Gastrocnemius medialis (tissue), 4 donors: ENCODE data around the gene SLC13A5. TPM values are rescaled to one million over a fixed set of nuclear protein-coding genes. Genes with fewer than 3 reads are reported as not detected.
A peak's percentile ranks its signal among the peaks of the same experiment; 100 is the strongest.
"Not testable (repeated sequence)": the region's sequence is repeated elsewhere in the genome, so short reads cannot be mapped to it uniquely, and the experiment has no call there.

Source experiments
- ATAC-seq, 2 donors: fragments of 150-250 bp; one replicate each; pipeline ENCODE4 v1.9.1; 2016
- DNase-seq, 2 donors: peaks; one replicate each; pipeline ENCODE4 v3.0.0-alpha.2; 2019
- H3K27ac ChIP-seq, 4 donors: fragments of 200-600 bp; sonication (generic); 1 replicate in 1 of 4; 2 replicates in 3 of 4; pipeline ENCODE4 v1.5.1; 2016 to 2018; ENCODE audit warnings: mild to moderate bottlenecking in 2 of 4, moderate library complexity in 1 of 4
- H3K27me3 ChIP-seq, 3 donors: fragments of 200-600 bp; sonication (generic) in 2 of 3; 1 replicate in 1 of 3; 2 replicates in 2 of 3; pipeline versions ENCODE4 v1.5.1 to v1.6.0; 2016 to 2019; ENCODE audit warnings: mild to moderate bottlenecking in 1 of 3, moderate library complexity in 1 of 3
- H3K36me3 ChIP-seq, 2 donors: fragments of 200-600 bp; sonication (generic) in 1 of 2; one replicate each; pipeline ENCODE4 v1.5.1; 2017 to 2018
- H3K4me1 ChIP-seq, 2 donors: fragments of 200-600 bp; sonication (generic) in 1 of 2; one replicate each; pipeline ENCODE4 v1.5.1; 2016 to 2017; ENCODE audit warnings: mild to moderate bottlenecking in 2 of 2
- H3K4me3 ChIP-seq, 4 donors: fragments of 200-600 bp; sonication (generic) in 3 of 4; 1 replicate in 1 of 4; 2 replicates in 3 of 4; pipeline ENCODE4 v1.5.1; 2016 to 2019; ENCODE audit warnings: mild to moderate bottlenecking in 2 of 4
- H3K9me3 ChIP-seq, 3 donors: fragments of 200-600 bp; sonication (generic) in 2 of 3; 1 replicate in 1 of 3; 2 replicates in 2 of 3; pipeline ENCODE4 v1.5.1; 2016 to 2019
- POLR2A ChIP-seq, 2 donors: fragments of 450-650 bp; IDR thresholded peaks; one replicate each; pipeline ENCODE4 v1.6.1; 2017; ENCODE audit warnings: antibody characterized with exemption in 2 of 2, mild to moderate bottlenecking in 2 of 2, moderate library complexity in 2 of 2
- in situ Hi-C, 4 donors: fragments of 200-750 bp; cut with MboI; loops; one replicate each; pipeline versions ENCODE4 v1.15.0 to v1.8.0; 2017; ENCODE audit warnings: low sequenced_read_pairs in 4 of 4
- intact Hi-C: fragments of 100-400 bp; cut with DNase I; formaldehyde crosslinking; loops from one replicate; pipeline ENCODE4 v1.15.1; 2023; ENCODE audit warnings: low total_unique reads
- total RNA-seq, 4 donors: library from RNA; depleted of rRNA; stranded (reverse); fragments of >200 nt; gene quantifications; one replicate each; pipeline versions ENCODE4 v1.1.0 to v1.2.3, GENCODE V29; 2016
- TF ChIP-seq, protein P1 (sequence below), 5 experiments: fragments of 450-650 bp in 3 of 5; fragments of 200-600 bp in 2 of 5; sonication (generic) in 2 of 5; IDR thresholded peaks in 4 of 5; conservative IDR thresholded peaks in 1 of 5; 1 replicate in 4 of 5; 2 replicates in 1 of 5; pipeline ENCODE4 v1.5.1; 2016 to 2019; ENCODE audit warnings: antibody characterized with exemption in 5 of 5, mild to moderate bottlenecking in 3 of 5, moderate library complexity in 3 of 5

Gene SLC13A5
- total RNA-seq, 4 donors from 2014 or later, result 0.10 to 0.64 (median 0.39) TPM; not detected in 1

DNA sequence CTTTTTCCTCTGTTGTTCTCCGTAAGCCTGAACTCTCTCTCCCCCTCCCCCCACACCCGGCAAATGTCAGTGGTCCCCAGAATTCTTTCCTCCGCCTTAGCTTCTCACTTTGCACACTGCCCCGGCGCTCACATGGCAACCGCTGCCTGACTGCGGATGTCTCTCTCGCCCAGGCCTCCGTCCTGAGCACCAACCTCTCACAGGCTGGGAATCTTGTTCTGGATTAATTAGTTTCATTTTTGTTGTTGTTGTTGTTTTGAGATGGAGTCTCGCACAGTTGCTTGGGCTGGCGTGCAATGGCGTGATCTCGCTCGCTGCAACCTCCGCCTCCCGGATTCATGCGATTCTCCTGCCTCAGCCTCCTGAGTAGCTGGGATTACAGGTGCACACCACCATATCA lies 45.0 kb downstream of the SLC13A5 start:
- intact Hi-C loops, result loop anchor here (5.0 kb wide), 1 partner anchor 339 kb away; no protein-coding TSS in a partner anchor
- Histone ChIP-seq H3K4me3 (no peak overlapping the region), H3K36me3 (no peaks in the 10 kb centered on the region), H3K4me1 (no peaks in the 10 kb centered on the region), H3K9me3 (no peaks in the 10 kb centered on the region), H3K27me3 (peaks cover 0 to 6% (median 5%) of the 10 kb centered on the region in 3 donors), H3K27ac (no peak overlapping the region)
- ATAC-seq (no peak), DNase-seq (no peak)
- TF ChIP-seq POLR2A (IDR thresholded peaks at IDR 0.05), result no peak
- TF ChIP-seq, protein P1, sequence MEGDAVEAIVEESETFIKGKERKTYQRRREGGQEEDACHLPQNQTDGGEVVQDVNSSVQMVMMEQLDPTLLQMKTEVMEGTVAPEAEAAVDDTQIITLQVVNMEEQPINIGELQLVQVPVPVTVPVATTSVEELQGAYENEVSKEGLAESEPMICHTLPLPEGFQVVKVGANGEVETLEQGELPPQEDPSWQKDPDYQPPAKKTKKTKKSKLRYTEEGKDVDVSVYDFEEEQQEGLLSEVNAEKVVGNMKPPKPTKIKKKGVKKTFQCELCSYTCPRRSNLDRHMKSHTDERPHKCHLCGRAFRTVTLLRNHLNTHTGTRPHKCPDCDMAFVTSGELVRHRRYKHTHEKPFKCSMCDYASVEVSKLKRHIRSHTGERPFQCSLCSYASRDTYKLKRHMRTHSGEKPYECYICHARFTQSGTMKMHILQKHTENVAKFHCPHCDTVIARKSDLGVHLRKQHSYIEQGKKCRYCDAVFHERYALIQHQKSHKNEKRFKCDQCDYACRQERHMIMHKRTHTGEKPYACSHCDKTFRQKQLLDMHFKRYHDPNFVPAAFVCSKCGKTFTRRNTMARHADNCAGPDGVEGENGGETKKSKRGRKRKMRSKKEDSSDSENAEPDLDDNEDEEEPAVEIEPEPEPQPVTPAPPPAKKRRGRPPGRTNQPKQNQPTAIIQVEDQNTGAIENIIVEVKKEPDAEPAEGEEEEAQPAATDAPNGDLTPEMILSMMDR (IDR thresholded peaks at IDR 0.05 in 4 of 5, conservative IDR thresholded peaks at IDR 0.05 in 1 of 5), result no peak
- in situ Hi-C loops, result loop anchor here in 3 of 4 donors (5.0 to 25.0 kb wide), 4 partner anchors 169 to 344 kb away; partner anchors contain the start of genes BCL6B (in 3 of the 3), RNASEK (in 3 of the 3) and TEKT1 (in 1 of the 3)

DNA sequence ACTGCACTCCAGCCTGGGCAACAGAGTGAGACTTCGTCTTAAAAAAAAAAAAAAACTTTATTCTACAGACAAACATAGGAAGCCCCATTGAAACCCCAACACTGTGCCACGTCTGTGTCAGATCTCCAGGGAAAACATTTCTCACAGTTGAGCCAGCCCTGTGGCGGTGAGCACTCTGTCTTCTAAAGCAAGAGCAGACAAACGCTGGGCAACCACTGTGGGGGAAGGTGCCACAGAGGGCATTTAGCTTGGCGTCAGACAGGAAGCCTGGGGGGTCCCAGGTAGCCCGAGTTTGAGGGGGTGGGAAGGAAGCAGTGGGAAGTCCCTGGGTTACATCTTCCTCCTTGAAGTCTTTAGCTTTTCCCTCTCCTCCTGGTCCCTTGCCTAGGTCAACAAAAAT lies 45.7 kb downstream of the SLC13A5 start:
- intact Hi-C loops (loop anchor here (5.0 kb wide), 1 partner anchor 340 kb away; no protein-coding TSS in a partner anchor), in situ Hi-C loops (loop anchor here in 3 of 4 donors (5.0 to 25.0 kb wide), 4 partner anchors 170 to 345 kb away; partner anchors contain the start of genes BCL6B (in 3 of the 3), RNASEK (in 3 of the 3) and TEKT1 (in 1 of the 3))
- DNase-seq (no peak), ATAC-seq (no peak)
- no peak for TF ChIP-seq POLR2A (IDR thresholded peaks at IDR 0.05)
- TF ChIP-seq, protein P1 (IDR thresholded peaks at IDR 0.05 in 4 of 5, conservative IDR thresholded peaks at IDR 0.05 in 1 of 5), result no peak
- H3K27me3 ChIP-seq, result peaks cover 0 to 8% (median 5%) of the 10 kb centered on the region in 3 donors
- H3K36me3 ChIP-seq, result no peaks in the 10 kb centered on the region
- H3K4me3 ChIP-seq, result no peak overlapping the region
- H3K27ac ChIP-seq, result no peak overlapping the region
- H3K4me1 ChIP-seq, result no peaks in the 10 kb centered on the region
- H3K9me3 ChIP-seq, result no peaks in the 10 kb centered on the region

DNA sequence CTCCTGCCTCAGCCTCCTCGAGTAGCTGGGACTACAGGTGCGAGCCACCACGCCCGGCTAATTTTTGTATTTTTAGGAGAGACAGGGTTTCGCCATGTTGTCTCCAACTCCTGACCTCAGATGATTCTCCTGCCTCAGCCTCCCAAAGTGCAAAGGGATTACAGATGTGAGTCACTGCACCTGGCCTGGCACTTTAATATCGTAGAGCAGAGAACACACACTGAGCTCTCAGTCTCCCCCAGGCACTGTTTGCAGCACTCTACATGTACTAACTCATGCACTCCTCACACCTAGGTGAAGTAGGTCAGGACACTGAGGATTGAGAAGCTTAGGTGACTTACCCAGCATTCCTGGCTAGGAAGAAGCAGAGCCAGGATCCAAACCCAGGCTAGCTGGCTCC lies 46.6 kb downstream of the SLC13A5 start:
- Histone ChIP-seq H3K27me3 (peaks cover 0 to 10% (median 3%) of the 10 kb centered on the region in 3 donors), H3K36me3 (no peaks in the 10 kb centered on the region), H3K27ac (no peak overlapping the region), H3K9me3 (no peaks in the 10 kb centered on the region), H3K4me1 (no peaks in the 10 kb centered on the region), H3K4me3 (no peak overlapping the region)
- no peak for DNase-seq
- in situ Hi-C loops (loop anchor here in 3 of 4 donors (5.0 to 25.0 kb wide), 4 partner anchors 171 to 346 kb away; partner anchors contain the start of genes BCL6B (in 3 of the 3), RNASEK (in 3 of the 3) and TEKT1 (in 1 of the 3)), intact Hi-C loops (loop anchor here (1.0 to 5.0 kb wide), 2 partner anchors 177 to 341 kb away; no protein-coding TSS in a partner anchor)
- ATAC-seq, result no peak
- no peak for TF ChIP-seq POLR2A (IDR thresholded peaks at IDR 0.05)
- TF ChIP-seq, protein P1 (IDR thresholded peaks at IDR 0.05 in 4 of 5, conservative IDR thresholded peaks at IDR 0.05 in 1 of 5), result no peak

DNA sequence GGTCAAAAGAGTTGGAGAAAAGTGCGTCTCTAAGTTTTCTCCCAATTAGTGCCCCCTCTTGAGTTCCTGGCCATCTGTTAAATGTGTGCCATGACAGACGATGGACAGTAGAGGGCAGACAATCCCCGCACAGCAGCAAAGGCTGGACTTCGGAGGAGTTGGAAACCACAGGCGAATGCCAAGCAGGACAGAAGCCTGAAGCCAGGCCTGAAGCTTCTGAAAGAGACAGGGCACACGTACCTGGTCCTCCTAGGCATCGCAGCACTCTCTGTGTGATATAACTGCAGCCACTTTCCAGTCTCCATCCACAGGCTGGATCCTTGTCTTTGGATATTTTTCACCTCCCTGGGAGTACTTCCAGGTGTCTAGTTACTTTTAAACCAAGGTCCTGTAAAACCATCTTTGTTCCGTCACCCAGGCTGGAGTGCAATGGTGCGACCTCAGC lies 47.1 kb downstream of the SLC13A5 start:
- Histone ChIP-seq H3K27ac (no peak overlapping the region), H3K36me3 (no peaks in the 10 kb centered on the region), H3K27me3 (peaks cover 0 to 9% (median 0%) of the 10 kb centered on the region in 3 donors), H3K4me3 (no peak overlapping the region), H3K9me3 (no peaks in the 10 kb centered on the region), H3K4me1 (no peaks in the 10 kb centered on the region)
- TF ChIP-seq, protein P1 (IDR thresholded peaks at IDR 0.05 in 4 of 5, conservative IDR thresholded peaks at IDR 0.05 in 1 of 5), result peak; percentile 73 to 89 (median 80)
- no peak for TF ChIP-seq POLR2A (IDR thresholded peaks at IDR 0.05)
- in situ Hi-C loops, result loop anchor here in 3 of 4 donors (5.0 to 25.0 kb wide), 4 partner anchors 171 to 346 kb away; partner anchors contain the start of genes BCL6B (in 3 of the 3), RNASEK (in 3 of the 3) and TEKT1 (in 1 of the 3)
- DNase-seq (peak; percentile 40 to 53), ATAC-seq (peak; percentile 88 to 94)
- intact Hi-C loops, result loop anchor here (1.0 to 5.0 kb wide), 2 partner anchors 177 to 341 kb away; no protein-coding TSS in a partner anchor

DNA sequence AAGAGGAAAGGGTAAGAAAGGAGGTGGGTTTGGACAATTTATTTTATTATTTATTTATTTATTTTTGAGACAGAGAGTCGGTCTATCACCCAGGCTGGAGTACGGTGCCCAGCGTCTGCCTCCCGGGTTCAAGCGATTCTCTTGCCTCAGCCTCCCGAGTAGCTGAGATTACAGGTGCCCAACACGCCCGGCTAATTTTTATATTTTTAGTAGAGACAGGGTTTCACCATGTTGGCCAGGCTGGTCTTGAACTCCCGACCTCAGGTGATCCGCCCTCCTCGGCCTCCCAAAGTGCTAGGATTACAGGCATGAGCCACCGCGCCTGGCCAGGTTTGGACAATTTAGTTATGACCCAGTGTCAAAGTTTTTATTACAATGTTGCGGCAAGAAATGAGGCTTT lies 50.0 kb downstream of the SLC13A5 start:
- H3K9me3 ChIP-seq, H3K4me3 ChIP-seq, H3K36me3 ChIP-seq, ATAC-seq, intact Hi-C loops, H3K27ac ChIP-seq, H3K4me1 ChIP-seq, DNase-seq: not testable (repeated sequence)
- peaks cover 3 to 13% (median 4%) of the 10 kb centered on the region in 3 donors for H3K27me3 ChIP-seq
- in situ Hi-C loops, result loop anchor here in 3 of 4 donors (10.0 to 25.0 kb wide), 3 partner anchors 174 to 349 kb away; partner anchors contain the start of genes BCL6B (in 3 of the 3), RNASEK (in 3 of the 3) and TEKT1 (in 1 of the 3)
